Activated effector memory CD4-positive, alpha-beta T cell treated with anti-CD3 and anti-CD28 coated beads, Interleukin-2, amount 50 U/mL, for 16 hours (primary cell): ENCODE measurements around the gene CD83.
"Not testable (repeated sequence)": the region's sequence is repeated elsewhere in the genome, so short reads cannot be mapped to it uniquely, and the experiment has no call there.

ENCODE experiments used
- DNase-seq: peaks from one replicate; pipeline ENCODE4 v3.0.0-alpha.2; 2020

CD83 gene

GRCh38 chr6:14151300-14151699 is 33.7 kb downstream of the CD83 start:
- DNase-seq: not testable (repeated sequence)

DNA sequence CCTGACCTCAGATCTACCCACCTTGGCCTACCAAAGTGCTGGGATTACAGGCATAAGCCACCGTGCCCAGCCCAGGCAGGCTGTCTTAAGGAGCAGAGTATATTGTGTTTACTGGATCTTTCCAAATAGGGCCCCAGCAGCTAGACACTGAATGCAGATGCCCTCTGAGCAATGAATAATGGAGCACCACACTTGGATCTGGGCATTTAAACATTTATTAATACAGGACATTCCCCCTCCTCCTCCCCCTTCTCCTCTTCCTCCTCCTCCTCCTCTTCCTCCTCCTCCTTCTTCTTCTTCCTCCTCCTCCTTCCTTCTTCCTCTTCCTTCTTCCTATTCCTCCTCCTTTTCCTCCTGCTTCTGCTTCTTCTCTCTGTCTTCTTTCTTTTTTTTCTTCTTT is 34.2 kb downstream of the CD83 start:
- no peak for DNase-seq

- DNase-seq: no peak
Observed at GRCh38 chr6:14153228-14153627, 35.7 kb downstream of the CD83 start.

DNA sequence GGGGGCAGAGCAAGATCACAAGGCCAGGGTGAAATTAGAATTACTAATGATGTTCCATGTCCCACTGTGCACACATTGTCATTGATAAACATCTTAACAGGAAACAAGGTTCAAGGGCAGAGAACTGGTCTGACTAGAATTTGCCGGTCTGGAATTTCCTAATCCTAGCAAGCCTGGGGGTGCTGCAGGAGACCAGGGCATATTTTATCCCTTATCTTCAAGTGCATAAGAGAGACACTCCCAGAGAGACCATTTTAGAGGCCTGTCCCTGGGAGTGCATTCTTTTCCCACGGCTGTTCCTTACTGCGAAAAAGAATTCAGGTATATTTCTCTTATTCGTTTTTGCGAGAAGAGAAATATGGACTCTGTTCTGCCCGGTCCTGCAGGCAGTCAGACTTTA is 41.5 kb downstream of the CD83 start:
- no peak for DNase-seq

DNA sequence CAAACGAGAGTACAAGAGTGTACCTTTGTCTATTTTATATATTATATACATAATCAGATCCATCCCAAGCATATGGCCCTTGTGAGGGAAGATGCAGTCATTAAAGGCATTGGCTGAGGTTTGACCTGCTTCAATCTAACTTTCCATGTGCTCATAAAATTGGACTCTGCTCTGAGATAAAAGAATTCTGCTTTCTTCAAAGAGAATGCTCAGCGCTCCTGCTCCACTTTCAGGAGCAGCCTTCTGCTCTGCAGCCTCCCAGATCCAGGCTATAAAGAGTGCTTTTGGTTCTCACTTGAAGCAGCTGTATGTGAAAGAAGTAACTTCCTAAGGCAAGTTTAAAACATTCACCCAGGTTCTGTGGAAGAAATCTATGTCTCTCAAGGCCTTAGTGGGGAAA is 45.3 kb downstream of the CD83 start:
- no peak for DNase-seq

GRCh38 chr6:14165091-14165490 is 47.5 kb downstream of the CD83 start:
- no peak for DNase-seq

GRCh38 chr6:14166839-14167238 is 49.3 kb downstream of the CD83 start:
- no peak for DNase-seq

GRCh38 chr6:14170128-14170527 is 52.6 kb downstream of the CD83 start:
- DNase-seq: no peak

DNA sequence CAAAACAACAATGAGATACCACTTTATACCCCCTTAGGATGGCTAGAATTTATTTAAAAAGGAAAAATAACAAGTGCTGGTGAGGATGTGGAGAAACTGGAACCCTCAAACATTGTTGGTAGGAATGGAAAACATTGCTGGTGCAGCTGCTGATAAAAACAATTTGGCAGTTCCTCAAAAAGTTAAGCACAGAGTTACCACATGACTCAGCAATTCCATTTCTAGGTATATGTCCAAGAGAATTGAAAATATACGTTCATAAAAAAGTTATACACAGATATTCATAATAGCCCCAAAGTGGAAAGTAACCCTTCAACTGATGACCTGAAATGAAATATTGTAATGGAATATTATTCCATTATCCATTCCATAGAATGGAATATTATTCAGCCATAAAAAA is 55.0 kb downstream of the CD83 start:
- DNase-seq: no peak

DNA sequence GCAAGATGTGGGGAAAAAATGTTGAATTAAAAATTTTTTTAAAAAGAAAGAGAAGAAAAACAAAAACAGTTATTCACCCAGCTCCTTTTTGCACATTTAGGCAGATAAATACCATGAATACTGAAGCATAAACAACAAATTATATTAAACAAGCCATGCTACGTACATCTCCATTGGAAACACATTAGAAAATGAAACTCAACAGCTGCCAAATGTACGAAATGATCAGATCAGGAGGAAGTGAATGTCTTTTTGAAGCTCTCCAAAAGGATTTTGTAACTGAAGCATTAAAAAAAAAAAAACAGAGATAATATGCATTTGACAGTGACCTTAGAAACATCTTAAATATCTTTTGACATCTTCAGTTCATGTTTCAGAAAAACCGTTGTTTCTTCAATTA is 56.7 kb downstream of the CD83 start:
- DNase-seq: no peak

DNA sequence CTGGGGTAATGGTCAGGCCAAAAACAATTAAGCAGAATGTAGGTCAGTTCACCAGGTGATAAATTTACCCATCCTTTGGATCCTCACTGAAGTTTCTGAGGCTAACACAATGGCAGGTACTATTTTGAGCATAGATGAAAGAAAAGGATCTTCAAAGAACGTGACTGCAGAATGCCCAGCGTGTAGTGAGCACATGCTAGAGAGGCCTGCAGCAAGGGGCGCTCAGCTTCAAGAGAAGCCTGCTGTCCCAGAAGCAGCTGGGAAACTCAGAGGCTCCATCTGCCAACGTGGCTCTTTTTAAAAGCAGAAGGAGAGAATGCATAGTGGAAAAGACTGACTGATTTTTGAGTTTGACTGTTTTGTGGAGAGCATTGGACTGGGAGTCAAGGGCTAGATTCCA is 57.4 kb downstream of the CD83 start:
- DNase-seq: no peak

DNA sequence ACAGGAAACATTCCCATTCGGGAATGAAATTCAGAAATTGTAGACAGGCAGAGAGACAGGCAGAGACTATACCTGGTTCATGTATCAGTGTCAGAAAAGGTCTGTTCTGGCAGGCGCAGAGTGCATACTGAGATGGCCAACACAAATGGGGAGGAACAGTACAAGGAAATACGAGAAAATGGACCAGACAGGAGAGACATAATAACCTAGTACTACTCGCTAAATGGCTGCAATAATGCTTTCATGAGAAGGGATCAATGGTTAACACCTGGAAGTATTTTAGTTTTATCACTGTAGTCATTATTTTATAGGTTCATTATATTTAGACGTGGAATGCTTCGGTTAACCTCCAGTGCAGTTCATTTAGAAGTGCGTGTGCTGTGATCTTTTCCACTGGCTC is 58.9 kb downstream of the CD83 start:
- DNase-seq: no peak

DNA sequence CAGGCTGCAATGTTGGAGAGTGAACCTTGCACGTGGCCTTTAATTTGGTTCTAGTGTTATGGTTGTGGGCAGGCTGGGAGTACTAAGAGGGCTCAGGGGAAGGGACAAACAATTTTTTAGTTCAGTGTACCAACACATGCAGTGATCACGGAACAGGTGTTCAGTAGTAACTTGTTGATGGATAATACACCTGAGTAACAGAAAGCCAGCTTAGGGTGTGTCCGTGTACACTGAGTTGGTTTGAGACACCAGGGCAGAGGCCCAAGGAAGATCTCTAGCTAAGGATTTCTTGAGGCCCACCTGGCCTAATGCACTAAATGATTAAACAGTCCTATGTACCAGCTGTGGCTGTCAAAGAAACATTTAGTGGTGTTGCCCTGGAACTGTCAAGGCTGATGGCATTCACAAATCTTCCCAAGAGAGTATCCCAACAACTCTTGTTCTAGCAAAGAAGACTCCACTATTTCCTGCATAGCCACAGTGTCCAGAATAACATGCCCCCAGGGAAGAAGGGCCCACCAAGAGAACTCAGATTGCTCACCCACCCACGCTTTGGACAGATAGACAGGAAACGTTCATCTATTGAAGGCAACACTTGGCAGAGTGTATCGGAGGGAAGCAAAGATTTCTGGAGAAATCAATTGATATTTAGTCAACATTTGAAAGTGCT is 60.0 kb downstream of the CD83 start:
- DNase-seq: no peak

DNA sequence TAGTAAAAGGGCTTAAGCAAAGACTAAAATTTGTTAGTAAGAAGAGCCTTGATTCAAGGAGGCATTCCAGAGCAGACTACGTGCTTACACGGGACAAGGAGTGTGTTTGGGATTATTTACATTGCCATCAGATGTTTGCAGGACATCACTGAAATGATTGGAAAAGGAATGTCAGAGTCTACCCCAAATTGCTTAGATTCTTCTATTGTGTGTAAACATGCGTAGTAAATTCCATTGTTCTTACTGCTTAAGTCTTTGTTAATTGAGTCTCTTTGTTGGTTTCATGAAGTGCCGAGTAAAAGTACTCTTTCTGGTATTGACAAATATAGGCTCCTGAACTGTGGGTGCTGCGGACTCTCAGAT is 60.5 kb downstream of the CD83 start:
- DNase-seq: no peak

- no peak for DNase-seq
Observed at GRCh38 chr6:14180609-14181008, 63.0 kb downstream of the CD83 start.

DNA sequence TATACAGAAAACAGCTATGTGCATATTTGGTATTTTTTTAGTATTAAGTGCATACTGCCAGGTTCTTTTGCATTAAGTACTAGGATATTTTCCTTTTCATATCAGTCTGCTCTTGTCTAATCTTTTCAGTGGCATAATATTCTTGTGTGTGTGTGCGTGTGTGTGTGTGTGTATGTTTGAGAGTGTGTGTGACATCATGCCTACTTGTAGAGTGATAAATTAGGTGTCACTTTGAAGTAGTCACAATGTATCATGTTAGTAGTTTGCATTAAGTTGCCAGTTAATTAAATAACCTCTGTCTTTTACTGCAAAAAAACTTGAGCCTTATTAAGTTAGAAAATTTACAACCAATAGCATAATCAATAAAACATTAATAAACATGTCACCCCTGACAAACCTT is 65.3 kb downstream of the CD83 start:
- DNase-seq: no peak
